MCF 10A (cell line): ENCODE results near the gene OTOA. TPM values are rescaled to one million over a fixed set of nuclear protein-coding genes. Genes with fewer than 3 reads are reported as not detected.
"Not testable (repeated sequence)": the region's sequence is repeated elsewhere in the genome, so short reads cannot be mapped to it uniquely, and the experiment has no call there.

Experiments
- BruUV-seq: library from RNA; stranded (reverse); fragments of 400-500 nt; replicated peaks from 2 replicates; lab custom pipeline; 2021; lab: Mats Ljungman, UMichigan
- CTCF ChIA-PET: fragments of 300-600 bp; sonication (Branson Sonifier 250); formaldehyde crosslinking; extraction: SDS; loops from one replicate; lab custom pipeline; 2021; ENCODE audit warnings: antibody characterized with exemption, inconsistent platforms; lab: Yijun Ruan, JAX
- POLR2A ChIA-PET: fragments of 300-600, 350-650 bp; sonication (Branson Sonifier 250); formaldehyde crosslinking; extraction: SDS; loops from one replicate; lab custom pipeline; 2020; ENCODE audit warnings: antibody characterized with exemption, inconsistent platforms; lab: Yijun Ruan, JAX
- DNase-seq: peaks from one replicate; pipeline ENCODE4 v3.0.0-alpha.2; 2018; ENCODE audit not compliant: unreplicated experiment
- H3K27ac Mint-ChIP-seq: one replicate; pipeline ENCODE4 v1.8.0; 2022; ENCODE audit warnings: mild to moderate bottlenecking, low read depth, mixed read lengths; ENCODE audit not compliant: unreplicated experiment
- H3K27me3 Mint-ChIP-seq: one replicate; pipeline ENCODE4 v1.8.0; 2022; ENCODE audit warnings: mixed read lengths; ENCODE audit not compliant: insufficient read depth, unreplicated experiment
- H3K36me3 Mint-ChIP-seq: one replicate; pipeline ENCODE4 v1.8.0; 2022; ENCODE audit warnings: mild to moderate bottlenecking, moderate library complexity, mixed read lengths; ENCODE audit not compliant: insufficient read depth, unreplicated experiment
- H3K4me1 Mint-ChIP-seq: one replicate; pipeline ENCODE4 v1.8.0; 2022; ENCODE audit warnings: mixed read lengths; ENCODE audit not compliant: insufficient read depth, unreplicated experiment
- H3K4me3 Mint-ChIP-seq: one replicate; pipeline ENCODE4 v1.8.0; 2022; ENCODE audit warnings: mild to moderate bottlenecking, moderate library complexity, mixed read lengths; ENCODE audit not compliant: unreplicated experiment
- H3K9me3 Mint-ChIP-seq: one replicate; pipeline ENCODE4 v1.8.0; 2022; ENCODE audit warnings: mixed read lengths; ENCODE audit not compliant: unreplicated experiment
- intact Hi-C: fragments of 100-400 bp; cut with micrococcal nuclease; formaldehyde crosslinking; loops from 2 replicates; pipeline ENCODE4 v1.14.1; 2022
- total RNA-seq: library from RNA; stranded (reverse); gene quantifications from 2 replicates; pipeline ENCODE4 v1.2.3, GENCODE V29; 2022
- TF ChIP-seq, protein P1 (sequence below): fragments of 200-600 bp; IDR thresholded peaks from one replicate; pipeline ENCODE4 v1.8.0; 2022; ENCODE audit warnings: antibody characterized with exemption, mild to moderate bottlenecking; ENCODE audit not compliant: unreplicated experiment

The OTOA gene
- total RNA-seq, 1 experiment from 2014 or later, result 0.12 TPM

DNA sequence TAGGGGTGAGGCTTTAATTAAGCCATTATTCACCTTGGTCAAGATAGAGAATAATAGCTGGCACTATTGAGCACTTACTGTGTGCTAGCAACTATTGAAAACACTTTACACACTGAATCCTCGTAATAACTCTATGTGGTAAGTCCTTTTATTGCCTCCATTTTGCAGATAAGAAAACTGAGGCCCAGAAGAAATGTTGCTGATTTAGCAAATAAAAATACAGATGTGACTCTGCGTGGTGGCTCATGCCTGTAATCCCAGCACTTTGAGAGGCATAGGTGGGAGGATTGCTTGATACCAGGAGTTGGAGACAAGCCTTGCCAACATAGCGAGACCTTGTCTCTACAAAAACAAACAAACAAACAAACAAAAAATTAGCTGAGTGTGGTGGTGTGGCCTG, 19.4 kb downstream of the OTOA start:
- Mint-ChIP-seq H3K4me1 (no peaks in the 10 kb centered on the region), H3K27me3 (peaks cover 32% of the 10 kb centered on the region), H3K27ac (no peak overlapping the region), H3K36me3 (peaks cover 4% of the 10 kb centered on the region), H3K4me3 (no peak overlapping the region), H3K9me3 (no peaks in the 10 kb centered on the region)
- ChIA-PET POLR2A (no interaction called here), CTCF (interaction anchor here (0.7 to 2.1 kb wide), 4 partner anchors 12 to 42 kb away, joined by 3 to 8 read pairs (median 4); no protein-coding TSS in a partner anchor)
- intact Hi-C loops, result no loop called here
- no TSS peak for BruUV-seq
- TF ChIP-seq, protein P1, sequence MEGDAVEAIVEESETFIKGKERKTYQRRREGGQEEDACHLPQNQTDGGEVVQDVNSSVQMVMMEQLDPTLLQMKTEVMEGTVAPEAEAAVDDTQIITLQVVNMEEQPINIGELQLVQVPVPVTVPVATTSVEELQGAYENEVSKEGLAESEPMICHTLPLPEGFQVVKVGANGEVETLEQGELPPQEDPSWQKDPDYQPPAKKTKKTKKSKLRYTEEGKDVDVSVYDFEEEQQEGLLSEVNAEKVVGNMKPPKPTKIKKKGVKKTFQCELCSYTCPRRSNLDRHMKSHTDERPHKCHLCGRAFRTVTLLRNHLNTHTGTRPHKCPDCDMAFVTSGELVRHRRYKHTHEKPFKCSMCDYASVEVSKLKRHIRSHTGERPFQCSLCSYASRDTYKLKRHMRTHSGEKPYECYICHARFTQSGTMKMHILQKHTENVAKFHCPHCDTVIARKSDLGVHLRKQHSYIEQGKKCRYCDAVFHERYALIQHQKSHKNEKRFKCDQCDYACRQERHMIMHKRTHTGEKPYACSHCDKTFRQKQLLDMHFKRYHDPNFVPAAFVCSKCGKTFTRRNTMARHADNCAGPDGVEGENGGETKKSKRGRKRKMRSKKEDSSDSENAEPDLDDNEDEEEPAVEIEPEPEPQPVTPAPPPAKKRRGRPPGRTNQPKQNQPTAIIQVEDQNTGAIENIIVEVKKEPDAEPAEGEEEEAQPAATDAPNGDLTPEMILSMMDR, result no peak
- DNase-seq, result no peak

GRCh38 chr16:21684199-21684598, 20.4 kb downstream of the OTOA start:
- H3K9me3 Mint-ChIP-seq, result no peaks in the 10 kb centered on the region
- no peak overlapping the region for H3K27ac Mint-ChIP-seq
- CTCF ChIA-PET, result interaction anchor here (0.6 to 2.1 kb wide), 7 partner anchors 11 to 80 kb away, joined by 3 to 8 read pairs (median 5); no protein-coding TSS in a partner anchor
- POLR2A ChIA-PET, result no interaction called here
- no peaks in the 10 kb centered on the region for H3K4me1 Mint-ChIP-seq
- H3K4me3 Mint-ChIP-seq, result no peak overlapping the region
- BruUV-seq, result no TSS peak
- DNase-seq, result peak; percentile 27
- H3K36me3 Mint-ChIP-seq, result peaks cover 4% of the 10 kb centered on the region
- TF ChIP-seq, protein P1, result peak; percentile 48
- H3K27me3 Mint-ChIP-seq, result peaks cover 22% of the 10 kb centered on the region
- intact Hi-C loops, result no loop called here

- no peak for DNase-seq
- Mint-ChIP-seq H3K4me1 (no peaks in the 10 kb centered on the region), H3K36me3 (peaks cover 4% of the 10 kb centered on the region), H3K4me3 (no peak overlapping the region), H3K27ac (no peak overlapping the region), H3K27me3 (peaks cover 19% of the 10 kb centered on the region), H3K9me3 (no peaks in the 10 kb centered on the region)
- intact Hi-C loops, result no loop called here
- BruUV-seq, result no TSS peak
- TF ChIP-seq, protein P1, result no peak
- ChIA-PET POLR2A (no interaction called here), CTCF (interaction anchor here (0.7 to 2.1 kb wide), 4 partner anchors 10 to 387 kb away, joined by 3 to 8 read pairs (median 4); no protein-coding TSS in a partner anchor)
These were observed 21.3 kb downstream of the OTOA start for GRCh38 chr16:21685034-21685455.

DNA sequence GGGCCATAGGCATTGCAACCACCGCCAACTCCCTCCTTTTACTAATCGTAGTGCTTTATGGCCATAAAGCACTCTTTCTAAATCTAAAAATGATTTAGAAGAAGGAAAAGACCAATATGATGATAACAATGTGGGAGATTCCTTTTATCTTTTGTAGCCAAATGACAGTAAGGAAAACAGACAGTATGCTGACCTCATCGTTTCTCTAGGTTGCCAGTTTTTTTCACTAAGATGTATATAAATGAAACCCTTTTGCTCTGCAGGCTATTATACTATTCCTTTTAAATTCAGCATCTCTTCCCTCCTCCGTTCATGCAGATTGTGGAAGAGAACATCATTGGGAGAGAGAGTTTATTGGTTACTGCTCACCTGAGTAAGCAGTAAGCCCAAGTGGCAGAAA, 25.3 kb downstream of the OTOA start:
- Mint-ChIP-seq H3K27ac (no peak overlapping the region), H3K27me3 (no peaks in the 10 kb centered on the region), H3K9me3 (no peaks in the 10 kb centered on the region), H3K36me3 (no peaks in the 10 kb centered on the region), H3K4me3 (no peak overlapping the region), H3K4me1 (no peaks in the 10 kb centered on the region)
- intact Hi-C loops, result no loop called here
- ChIA-PET CTCF (no interaction called here), POLR2A (no interaction called here)
- no peak for DNase-seq
- TF ChIP-seq, protein P1, result no peak
- no TSS peak for BruUV-seq

DNA sequence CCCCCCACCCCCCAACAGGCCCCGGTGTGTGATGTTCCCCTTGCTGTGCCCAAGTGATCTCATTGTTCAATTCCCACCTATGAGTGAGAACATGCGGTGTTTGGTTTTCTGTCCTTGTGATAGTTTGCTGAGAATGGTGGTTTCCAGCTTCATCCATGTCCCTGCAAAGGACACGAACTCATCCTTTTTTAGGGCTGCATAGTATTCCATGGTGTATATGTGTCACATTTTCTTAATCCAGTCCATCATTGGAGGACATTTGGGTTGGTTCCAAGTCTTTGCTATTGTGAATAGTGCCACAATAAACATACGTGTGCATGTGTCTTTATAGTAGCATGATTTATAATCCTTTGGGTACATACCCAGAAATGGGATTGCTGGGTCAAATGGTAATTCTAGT, 27.2 kb downstream of the OTOA start:
- BruUV-seq, H3K4me3 Mint-ChIP-seq, H3K4me1 Mint-ChIP-seq, H3K27ac Mint-ChIP-seq, POLR2A ChIA-PET, H3K9me3 Mint-ChIP-seq, DNase-seq, intact Hi-C loops, H3K36me3 Mint-ChIP-seq, H3K27me3 Mint-ChIP-seq, CTCF ChIA-PET: not testable (repeated sequence)
